ENCODE data around the gene SP9.

Gene SP9

DNA sequence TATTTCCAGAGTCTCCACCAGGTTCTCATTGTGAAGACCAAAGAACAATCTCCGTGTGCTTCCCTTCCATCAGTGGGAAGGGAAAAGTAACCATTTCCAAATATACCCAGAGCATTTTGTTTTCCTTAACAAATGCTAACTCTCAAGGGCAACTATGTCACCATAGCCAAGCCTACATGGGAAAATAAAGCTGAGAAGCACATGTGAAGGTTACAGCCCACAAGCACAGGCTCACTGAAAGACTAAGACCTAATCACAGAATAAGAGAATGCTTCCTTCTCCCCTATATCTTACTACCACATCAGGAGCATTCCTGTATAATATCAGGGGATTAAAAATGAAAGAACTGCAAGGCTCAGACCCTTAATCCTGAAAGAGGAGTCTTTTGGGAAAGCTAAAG lies 28.2 kb downstream of the SP9 start:
- no peak for TF ChIP-seq FOXM1 (IDR thresholded peaks at IDR 0.05; ENCODE audit: borderline replicate concordance, low read depth)
- no peak for TF ChIP-seq NFIC (IDR thresholded peaks at IDR 0.05)
- no peak for TF ChIP-seq EP300 (IDR thresholded peaks at IDR 0.05; ENCODE audit: borderline replicate concordance)
- no peak for TF ChIP-seq CEBPB (IDR thresholded peaks at IDR 0.05)
- TF ChIP-seq, protein P1, sequence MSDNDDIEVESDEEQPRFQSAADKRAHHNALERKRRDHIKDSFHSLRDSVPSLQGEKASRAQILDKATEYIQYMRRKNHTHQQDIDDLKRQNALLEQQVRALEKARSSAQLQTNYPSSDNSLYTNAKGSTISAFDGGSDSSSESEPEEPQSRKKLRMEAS (IDR thresholded peaks at IDR 0.05) = no peak
- no peak for TF ChIP-seq TEAD4 (IDR thresholded peaks at IDR 0.05)
- TF ChIP-seq YY1 (IDR thresholded peaks at IDR 0.05; ENCODE audit: low read depth) = no peak
- TF ChIP-seq, protein P2, sequence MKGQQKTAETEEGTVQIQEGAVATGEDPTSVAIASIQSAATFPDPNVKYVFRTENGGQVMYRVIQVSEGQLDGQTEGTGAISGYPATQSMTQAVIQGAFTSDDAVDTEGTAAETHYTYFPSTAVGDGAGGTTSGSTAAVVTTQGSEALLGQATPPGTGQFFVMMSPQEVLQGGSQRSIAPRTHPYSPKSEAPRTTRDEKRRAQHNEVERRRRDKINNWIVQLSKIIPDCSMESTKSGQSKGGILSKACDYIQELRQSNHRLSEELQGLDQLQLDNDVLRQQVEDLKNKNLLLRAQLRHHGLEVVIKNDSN (IDR thresholded peaks at IDR 0.05) = no peak
- no peak for TF ChIP-seq CREB1 (IDR thresholded peaks at IDR 0.05; ENCODE audit: low read depth)
- TF ChIP-seq RAD21 (IDR thresholded peaks at IDR 0.05; ENCODE audit: low read depth) = no peak
- TF ChIP-seq TAF1 (IDR thresholded peaks at IDR 0.05; ENCODE audit: low read depth) = no peak

DNA sequence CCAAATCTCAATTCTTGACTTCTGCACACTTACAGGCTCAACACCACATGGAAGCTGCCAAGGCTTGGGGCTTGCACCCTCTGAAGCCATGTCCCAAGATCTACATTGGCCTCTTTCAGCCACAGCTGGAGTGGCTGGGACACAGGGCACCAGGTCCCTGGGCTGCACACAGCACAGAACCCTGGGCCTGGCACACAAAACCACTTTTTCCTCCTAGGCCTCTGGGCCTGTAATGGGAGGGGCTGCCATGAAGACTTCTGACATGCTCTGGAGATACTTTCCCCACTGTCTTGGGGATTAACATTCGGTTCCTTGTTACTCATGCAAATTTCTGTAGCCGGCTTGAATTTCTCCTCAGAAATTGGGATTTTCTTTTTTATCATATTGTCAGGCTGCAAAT lies 29.9 kb downstream of the SP9 start:
- TF ChIP-seq, protein P1 (IDR thresholded peaks at IDR 0.05) = no peak
- no peak for TF ChIP-seq CREB1 (IDR thresholded peaks at IDR 0.05; ENCODE audit: low read depth)
- TF ChIP-seq TEAD4 (IDR thresholded peaks at IDR 0.05) = no peak
- TF ChIP-seq NFIC (IDR thresholded peaks at IDR 0.05) = no peak
- TF ChIP-seq YY1 (IDR thresholded peaks at IDR 0.05; ENCODE audit: low read depth) = no peak
- TF ChIP-seq TAF1 (IDR thresholded peaks at IDR 0.05; ENCODE audit: low read depth) = no peak
- TF ChIP-seq, protein P3, sequence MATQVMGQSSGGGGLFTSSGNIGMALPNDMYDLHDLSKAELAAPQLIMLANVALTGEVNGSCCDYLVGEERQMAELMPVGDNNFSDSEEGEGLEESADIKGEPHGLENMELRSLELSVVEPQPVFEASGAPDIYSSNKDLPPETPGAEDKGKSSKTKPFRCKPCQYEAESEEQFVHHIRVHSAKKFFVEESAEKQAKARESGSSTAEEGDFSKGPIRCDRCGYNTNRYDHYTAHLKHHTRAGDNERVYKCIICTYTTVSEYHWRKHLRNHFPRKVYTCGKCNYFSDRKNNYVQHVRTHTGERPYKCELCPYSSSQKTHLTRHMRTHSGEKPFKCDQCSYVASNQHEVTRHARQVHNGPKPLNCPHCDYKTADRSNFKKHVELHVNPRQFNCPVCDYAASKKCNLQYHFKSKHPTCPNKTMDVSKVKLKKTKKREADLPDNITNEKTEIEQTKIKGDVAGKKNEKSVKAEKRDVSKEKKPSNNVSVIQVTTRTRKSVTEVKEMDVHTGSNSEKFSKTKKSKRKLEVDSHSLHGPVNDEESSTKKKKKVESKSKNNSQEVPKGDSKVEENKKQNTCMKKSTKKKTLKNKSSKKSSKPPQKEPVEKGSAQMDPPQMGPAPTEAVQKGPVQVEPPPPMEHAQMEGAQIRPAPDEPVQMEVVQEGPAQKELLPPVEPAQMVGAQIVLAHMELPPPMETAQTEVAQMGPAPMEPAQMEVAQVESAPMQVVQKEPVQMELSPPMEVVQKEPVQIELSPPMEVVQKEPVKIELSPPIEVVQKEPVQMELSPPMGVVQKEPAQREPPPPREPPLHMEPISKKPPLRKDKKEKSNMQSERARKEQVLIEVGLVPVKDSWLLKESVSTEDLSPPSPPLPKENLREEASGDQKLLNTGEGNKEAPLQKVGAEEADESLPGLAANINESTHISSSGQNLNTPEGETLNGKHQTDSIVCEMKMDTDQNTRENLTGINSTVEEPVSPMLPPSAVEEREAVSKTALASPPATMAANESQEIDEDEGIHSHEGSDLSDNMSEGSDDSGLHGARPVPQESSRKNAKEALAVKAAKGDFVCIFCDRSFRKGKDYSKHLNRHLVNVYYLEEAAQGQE (IDR thresholded peaks at IDR 0.05; ENCODE audit: low read depth) = no peak
- TF ChIP-seq CEBPB (IDR thresholded peaks at IDR 0.05) = no peak
- no peak for TF ChIP-seq TCF12 (IDR thresholded peaks at IDR 0.05; ENCODE audit: low read depth)
- TF ChIP-seq, protein P2 (IDR thresholded peaks at IDR 0.05) = no peak
- no peak for TF ChIP-seq RAD21 (IDR thresholded peaks at IDR 0.05; ENCODE audit: low read depth)
- TF ChIP-seq EP300 (IDR thresholded peaks at IDR 0.05; ENCODE audit: borderline replicate concordance) = no peak
- no peak for TF ChIP-seq EGR1 (IDR thresholded peaks at IDR 0.05)
- no peak for TF ChIP-seq ZBTB7A (IDR thresholded peaks at IDR 0.05; ENCODE audit: low read depth)
- TF ChIP-seq FOXM1 (IDR thresholded peaks at IDR 0.05; ENCODE audit: borderline replicate concordance, low read depth) = no peak

DNA sequence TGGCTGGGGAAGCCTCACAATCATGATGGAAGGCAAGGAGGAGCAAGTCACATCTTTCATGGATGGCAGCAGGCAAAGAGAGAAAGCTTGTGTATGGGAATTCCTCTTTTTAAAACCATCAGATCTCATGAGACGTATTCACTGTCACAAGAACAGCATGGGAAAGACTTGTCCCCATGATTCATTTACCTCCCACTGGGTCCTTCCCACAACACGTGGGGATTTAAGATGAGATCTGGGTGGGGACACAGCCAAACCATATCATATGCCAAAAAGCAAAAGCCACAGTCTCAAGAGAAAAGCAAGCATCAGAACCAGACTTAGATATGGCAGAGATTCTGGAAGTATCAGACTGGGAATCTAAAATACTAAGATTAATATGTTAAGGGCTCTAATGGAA lies 30.8 kb downstream of the SP9 start:
- no peak for TF ChIP-seq YY1 (IDR thresholded peaks at IDR 0.05; ENCODE audit: low read depth)
- no peak for TF ChIP-seq TEAD4 (IDR thresholded peaks at IDR 0.05)
- no peak for TF ChIP-seq TAF1 (IDR thresholded peaks at IDR 0.05; ENCODE audit: low read depth)
- no peak for TF ChIP-seq NFIC (IDR thresholded peaks at IDR 0.05)
- TF ChIP-seq, protein P1 (IDR thresholded peaks at IDR 0.05) = no peak

DNA sequence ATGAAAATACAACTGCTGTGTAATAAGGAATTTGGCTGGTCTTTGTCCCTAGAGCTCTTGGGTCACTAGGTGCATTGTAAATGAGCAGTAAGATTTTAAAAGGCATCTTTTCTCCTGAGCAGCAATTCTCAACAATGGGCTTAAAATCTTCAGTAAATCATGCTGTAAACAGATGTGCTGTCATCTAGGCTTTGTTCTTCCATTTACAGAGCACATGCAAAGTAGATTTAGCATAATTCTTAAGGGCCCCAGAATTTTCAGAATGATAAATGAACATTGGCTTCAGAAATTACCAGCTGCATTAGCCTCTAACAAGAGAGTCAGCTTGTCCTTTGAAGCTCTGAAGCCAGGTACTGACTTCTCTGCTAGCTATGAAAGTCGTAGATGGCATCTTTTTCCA lies 33.9 kb downstream of the SP9 start:
- TF ChIP-seq, protein P1 (IDR thresholded peaks at IDR 0.05) = no peak
- TF ChIP-seq ZBTB7A (IDR thresholded peaks at IDR 0.05; ENCODE audit: low read depth) (no peak), RAD21 (IDR thresholded peaks at IDR 0.05; ENCODE audit: low read depth) (no peak), EP300 (IDR thresholded peaks at IDR 0.05; ENCODE audit: borderline replicate concordance) (no peak), TCF12 (IDR thresholded peaks at IDR 0.05; ENCODE audit: low read depth) (no peak), NFIC (IDR thresholded peaks at IDR 0.05) (no peak), TEAD4 (IDR thresholded peaks at IDR 0.05) (no peak), EGR1 (IDR thresholded peaks at IDR 0.05) (no peak), FOXM1 (IDR thresholded peaks at IDR 0.05; ENCODE audit: borderline replicate concordance, low read depth) (no peak), CREB1 (IDR thresholded peaks at IDR 0.05; ENCODE audit: low read depth) (no peak), YY1 (IDR thresholded peaks at IDR 0.05; ENCODE audit: low read depth) (no peak), CEBPB (IDR thresholded peaks at IDR 0.05) (no peak), TAF1 (IDR thresholded peaks at IDR 0.05; ENCODE audit: low read depth) (no peak)
- TF ChIP-seq, protein P3 (IDR thresholded peaks at IDR 0.05; ENCODE audit: low read depth) = no peak
- TF ChIP-seq, protein P2 (IDR thresholded peaks at IDR 0.05) = no peak

DNA sequence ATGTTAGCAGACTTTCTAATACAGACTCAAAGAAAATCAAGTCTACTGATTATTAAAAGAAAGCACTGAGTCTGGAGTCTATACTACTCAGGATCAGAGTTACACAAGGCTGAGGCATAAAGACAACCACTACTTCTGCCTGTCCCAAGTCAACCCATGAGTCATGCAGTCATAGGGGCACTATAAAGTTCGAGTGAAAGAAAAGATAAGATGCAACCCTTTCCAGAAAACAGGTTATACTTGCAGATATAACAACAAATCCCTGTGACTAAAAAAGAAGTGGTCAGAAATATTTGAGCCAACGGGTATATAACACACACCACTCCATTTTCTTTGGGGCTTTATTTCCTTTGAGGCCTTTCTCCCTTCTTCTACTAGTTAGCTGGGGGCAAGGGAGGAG lies 42.2 kb downstream of the SP9 start:
- TF ChIP-seq YY1 (IDR thresholded peaks at IDR 0.05; ENCODE audit: low read depth) = no peak
- no peak for TF ChIP-seq ZBTB7A (IDR thresholded peaks at IDR 0.05; ENCODE audit: low read depth)
- no peak for TF ChIP-seq EP300 (IDR thresholded peaks at IDR 0.05; ENCODE audit: borderline replicate concordance)
- no peak for TF ChIP-seq CREB1 (IDR thresholded peaks at IDR 0.05; ENCODE audit: low read depth)
- no peak for TF ChIP-seq NFIC (IDR thresholded peaks at IDR 0.05)
- no peak for TF ChIP-seq TCF12 (IDR thresholded peaks at IDR 0.05; ENCODE audit: low read depth)
- TF ChIP-seq FOXM1 (IDR thresholded peaks at IDR 0.05; ENCODE audit: borderline replicate concordance, low read depth) = no peak
- TF ChIP-seq RAD21 (IDR thresholded peaks at IDR 0.05; ENCODE audit: low read depth) = no peak

Measured in Ishikawa (cell line).